Measurements from ENCODE around the gene CARMIL1. TPM values are rescaled to one million over a fixed set of nuclear protein-coding genes. Genes with fewer than 3 reads are reported as not detected.
"Not testable (repeated sequence)": the region's sequence is repeated elsewhere in the genome, so short reads cannot be mapped to it uniquely, and the experiment has no call there.

CARMIL1 gene
- polyA plus RNA-seq, 1 donor: 106 TPM

DNA sequence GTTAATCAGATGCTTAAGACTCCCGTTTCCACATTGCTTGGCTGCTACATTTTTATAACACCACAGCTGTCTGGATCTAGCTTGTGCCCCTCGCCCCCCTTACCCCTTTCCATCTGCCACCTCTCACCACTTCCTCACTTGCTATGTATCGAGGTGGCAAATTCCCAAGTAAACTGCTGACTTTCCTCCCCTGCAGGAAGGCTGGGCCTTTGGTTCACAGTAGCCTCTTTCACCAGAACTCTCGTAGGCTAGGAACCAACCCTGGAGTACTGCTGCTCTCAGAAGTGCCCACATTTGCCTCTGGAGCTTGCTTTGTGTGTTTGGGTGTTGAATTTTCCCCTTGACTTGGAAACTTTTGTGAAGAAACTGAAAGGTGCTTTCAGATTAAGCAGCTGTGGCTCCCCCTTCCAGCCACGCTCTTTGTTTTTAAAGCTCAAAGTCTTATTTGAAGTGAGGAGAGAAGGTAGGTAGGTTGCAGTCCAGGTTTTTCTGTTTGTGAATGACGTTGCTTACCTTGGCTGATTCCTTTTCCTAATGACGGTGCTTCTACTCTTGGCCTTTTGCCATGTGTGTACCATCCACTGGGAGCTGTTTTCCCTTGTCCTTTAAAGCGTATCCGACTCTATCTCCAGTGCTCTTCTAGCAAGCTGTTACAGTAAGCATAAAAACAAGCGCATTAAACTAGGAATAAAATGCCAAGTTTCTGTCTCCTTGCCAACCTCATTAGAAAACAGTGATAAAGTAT, 90.4 kb downstream of the CARMIL1 start:
- DNase-seq: no peak

DNA sequence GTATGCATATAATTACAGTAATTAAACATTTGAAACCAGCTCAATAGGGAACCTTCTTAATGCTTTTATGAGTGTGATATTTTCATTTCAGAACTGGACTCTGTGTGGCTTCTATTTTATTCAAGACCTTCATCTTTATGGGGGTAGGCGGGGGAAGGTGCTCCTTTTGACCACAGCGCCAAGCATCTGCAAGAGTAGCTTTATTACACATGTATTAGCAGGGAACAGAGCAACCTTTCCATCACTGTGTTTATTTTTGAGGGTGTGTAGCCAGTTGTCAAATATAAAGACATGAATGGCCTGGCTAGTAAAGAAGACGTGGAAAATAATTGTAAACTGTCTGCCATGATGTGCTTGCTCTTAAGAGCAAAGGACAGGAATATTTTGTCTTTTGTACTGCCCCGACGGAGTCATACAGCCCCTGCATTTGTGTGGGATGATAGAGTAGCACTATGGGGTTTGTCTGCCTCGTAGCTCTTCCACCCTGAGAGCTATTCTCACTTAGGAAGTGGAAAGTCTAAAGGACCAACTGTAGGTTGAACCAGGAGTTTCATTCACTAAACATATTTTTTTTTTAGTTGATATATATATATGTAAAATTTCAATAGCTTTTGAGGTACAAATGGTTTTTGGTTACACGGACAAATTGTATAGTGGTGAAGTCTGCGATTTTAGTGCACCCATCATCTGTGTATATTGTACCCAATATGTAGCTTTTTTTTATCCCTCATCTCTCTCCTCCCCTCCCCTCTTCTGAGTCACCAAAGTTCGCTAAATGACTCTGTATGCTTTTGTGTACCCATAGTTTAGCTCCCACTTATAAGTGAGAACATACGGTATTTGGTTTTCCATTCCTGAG, 91.2 kb downstream of the CARMIL1 start:
- DNase-seq: no peak

DNA sequence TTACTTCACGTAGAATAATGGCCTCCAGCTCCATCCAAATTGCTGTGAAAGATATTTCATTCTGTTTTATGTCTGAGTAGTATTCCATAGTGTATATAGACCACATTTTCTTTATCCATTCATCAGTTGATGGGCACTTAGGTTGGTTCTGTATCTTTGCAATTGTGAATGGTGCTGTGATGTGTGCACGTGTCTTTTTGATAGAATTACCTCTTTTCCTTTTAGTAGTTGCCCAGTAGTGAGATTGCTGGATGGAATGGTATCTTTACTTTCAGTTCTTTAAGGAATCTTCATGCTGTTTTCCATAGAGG, 91.8 kb downstream of the CARMIL1 start:
- DNase-seq: no peak

DNA sequence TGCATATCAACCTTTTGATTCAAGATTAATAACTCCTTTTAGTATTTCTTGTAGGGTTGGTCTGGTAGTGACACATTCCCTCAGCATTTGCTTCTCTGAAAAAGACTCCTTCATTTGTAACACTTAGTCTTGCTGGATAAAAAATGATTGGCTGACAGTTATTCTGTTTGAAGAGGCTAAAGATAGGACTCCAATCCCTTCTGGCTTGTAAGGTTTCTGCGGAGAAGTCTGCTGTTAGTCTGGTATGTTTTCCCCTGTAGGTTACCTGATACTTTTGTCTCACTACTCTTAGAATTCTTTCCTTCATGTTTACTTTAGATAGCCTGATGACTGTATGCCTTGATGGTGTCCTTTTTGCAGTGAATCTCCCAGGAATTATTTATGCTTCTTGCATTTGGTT, 96.0 kb downstream of the CARMIL1 start:
- DNase-seq: no peak

DNA sequence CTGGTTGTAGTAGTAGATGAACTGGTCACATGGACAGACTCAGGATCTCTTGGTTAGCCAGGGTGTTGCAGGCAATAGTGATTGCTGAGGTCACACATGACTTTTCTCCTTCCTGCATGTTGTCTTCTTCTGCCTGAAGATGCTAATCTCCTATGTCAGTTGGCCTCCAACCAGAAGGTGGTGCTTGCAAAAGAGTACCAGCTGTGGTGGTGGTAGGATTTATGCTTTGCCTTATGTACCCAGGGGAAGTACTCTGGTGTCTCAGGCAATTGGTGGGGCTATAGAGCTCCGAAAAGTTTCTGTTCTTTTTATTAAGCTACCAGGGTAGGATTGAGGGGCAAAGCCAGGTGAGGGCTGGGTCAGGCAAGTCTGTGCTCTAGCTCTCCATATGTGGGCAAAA, 98.5 kb downstream of the CARMIL1 start:
- no peak for DNase-seq

DNA sequence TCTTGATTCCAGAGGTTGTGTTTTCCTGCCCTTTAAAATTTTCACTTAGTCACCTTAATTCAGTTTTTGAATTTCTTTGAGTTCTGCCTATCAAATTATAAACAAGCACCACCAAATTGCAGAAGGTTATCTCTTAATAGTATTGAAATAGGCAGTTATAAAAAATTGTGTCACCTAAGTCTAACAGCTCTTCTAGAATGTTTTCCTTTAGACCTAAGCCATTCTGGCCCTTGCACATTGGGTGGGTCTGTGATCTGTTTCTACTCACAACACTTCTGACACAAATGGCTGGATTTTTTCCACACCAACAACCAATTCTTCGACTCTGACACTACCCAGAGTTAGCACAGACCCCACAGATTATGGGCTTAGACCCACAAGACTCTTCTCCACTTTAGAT, 101.9 kb downstream of the CARMIL1 start:
- DNase-seq: no peak

DNA sequence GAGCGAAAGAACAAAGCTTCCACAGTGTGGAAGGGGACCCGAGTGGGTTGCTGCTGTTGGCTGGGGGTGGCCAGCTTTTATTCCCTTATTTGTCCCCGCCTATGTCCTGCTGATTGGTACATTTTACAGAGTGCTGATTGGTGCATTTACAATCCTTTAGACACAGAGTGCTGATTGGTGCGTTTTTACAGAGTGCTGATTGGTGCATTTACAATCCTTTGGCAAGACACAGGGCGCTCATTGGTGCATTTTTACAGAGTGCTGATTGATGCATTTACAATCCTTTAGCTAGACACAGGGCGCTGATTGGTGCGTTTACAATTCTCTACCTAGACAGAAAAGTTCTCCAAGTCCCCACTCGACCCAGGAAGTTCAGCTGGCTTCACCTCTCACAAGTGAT, 103.3 kb downstream of the CARMIL1 start:
- DNase-seq: not testable (repeated sequence)

DNA sequence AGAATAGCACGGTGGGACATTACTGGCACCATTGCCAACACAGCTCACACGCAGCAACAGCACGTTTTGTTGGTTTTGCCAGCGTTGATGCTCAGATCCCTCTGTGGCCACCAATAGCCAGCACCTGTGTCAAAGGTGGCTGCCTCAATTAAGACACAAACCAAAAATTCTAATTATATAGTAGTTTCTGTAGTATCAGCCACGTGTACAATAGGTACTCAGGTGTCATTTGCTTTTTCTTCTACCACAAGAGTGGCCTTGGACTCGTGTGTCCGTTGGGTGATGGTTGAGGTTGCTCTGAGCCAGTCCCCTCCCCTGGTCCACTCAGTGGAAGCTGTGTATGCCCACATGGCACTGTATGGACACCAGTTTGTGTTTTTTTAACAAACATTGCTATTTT, 105.1 kb downstream of the CARMIL1 start:
- DNase-seq: no peak

DNA sequence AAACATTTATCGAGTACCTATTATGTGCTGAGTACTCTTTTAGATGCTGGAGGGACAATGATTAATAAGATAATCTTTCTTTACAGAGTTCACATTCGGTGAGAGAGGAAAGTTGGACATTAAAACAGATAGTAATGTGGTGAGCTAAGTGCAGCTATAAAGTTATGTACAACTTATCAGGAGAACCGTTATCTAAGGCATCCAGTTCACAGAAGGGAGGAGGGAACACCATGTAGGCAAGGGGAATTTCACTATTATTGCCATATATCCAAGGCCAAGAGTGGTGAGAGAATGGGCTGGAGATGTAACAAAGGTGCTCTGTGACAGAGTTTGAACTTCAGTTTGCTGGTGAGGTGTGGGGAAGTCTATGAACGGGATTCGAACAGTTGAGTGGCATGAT, 105.8 kb downstream of the CARMIL1 start:
- DNase-seq: no peak

DNA sequence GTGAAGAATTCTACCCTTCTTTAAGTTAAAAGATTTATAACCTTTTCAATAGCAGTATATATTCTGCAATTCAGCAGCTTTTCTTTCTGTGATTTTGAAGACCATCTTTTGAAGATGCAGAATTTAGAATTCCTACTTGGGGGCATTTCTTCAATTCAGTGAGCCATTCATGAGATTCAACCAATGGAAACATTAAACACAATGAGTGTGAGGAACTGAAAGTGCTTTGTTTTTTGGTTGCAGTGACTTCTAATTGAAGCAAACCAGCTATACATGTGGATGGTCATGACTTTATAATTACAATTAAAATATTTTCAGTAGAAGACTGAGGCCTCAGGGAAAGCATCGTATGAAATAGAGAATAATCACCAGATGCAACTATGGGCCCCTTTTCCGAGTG, 108.3 kb downstream of the CARMIL1 start:
- no peak for DNase-seq

DNA sequence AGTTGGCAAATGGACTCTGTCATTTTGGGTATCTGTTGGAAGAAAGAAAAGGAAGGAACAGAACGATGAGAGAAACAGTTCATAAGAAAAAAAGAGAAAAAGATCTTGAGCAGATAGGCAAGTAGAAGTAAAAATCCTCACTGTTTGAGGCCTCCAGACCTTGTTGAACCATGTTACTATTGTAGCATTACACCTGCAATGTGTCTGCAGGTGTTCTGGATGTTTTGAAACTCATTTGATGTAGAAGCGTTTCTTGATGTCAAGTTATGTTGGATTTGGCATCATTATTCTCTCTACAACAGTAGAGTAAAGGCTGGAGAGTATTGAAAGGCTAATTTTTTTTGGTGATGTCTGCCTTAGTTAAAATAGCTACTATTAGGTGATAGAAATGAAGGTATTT, 108.7 kb downstream of the CARMIL1 start:
- no peak for DNase-seq

DNA sequence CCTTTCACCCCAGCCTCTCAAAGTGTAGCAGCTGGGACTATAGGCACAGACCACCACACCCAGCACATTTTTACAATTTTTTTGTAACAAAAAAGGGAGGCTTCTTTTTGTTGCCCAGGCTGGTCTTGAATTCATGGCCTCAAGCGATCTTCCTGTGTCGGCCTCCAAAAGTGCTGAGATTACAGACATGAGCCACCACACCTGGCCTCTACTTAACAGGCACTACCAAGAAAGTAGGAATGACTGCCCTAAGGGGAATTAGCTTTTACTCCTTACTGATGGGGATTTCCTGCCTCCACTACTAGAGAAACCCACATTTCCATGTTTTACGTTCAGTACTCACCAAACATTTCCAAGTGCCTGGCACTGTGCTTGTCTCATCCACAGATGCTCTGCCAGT, 109.6 kb downstream of the CARMIL1 start:
- no peak for DNase-seq

DNA sequence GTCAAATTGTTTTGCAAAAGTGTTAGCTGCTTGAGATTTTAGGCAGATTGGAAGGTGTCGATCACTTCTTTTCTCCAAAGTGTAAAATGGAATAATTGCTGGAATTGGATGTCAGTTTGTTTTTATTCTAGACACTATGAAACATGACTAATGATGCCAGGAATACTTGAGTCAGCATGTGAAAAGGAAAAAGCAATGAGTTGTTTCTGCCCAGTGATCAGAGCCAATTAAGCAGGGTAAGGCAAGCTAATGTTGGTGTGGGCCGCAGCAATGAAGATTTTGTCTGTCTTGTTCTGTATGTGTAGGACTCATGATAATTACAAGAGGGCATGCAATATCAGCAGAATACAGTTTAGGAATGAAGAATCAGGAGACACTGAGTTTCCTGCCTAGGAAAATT, 110.3 kb downstream of the CARMIL1 start:
- DNase-seq: no peak

DNA sequence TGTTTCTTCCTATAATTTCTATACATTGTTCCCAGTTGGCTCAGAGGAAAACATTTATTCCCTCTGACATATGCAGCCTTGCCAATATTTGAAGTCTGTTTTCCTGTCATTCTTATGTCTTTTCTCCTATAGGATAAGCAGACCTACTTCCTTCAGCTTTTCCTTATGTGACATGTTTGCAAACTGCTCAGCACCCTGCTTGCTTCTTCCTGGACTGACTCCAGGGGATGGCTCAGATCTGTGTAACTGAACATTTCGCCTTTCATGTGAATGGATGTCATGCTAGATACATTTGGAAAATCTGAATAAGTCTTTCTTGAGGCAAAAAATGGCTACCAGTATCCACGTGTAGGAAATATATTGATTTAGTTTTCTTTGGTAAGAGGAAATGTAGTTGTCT, 113.2 kb downstream of the CARMIL1 start:
- no peak for DNase-seq

DNA sequence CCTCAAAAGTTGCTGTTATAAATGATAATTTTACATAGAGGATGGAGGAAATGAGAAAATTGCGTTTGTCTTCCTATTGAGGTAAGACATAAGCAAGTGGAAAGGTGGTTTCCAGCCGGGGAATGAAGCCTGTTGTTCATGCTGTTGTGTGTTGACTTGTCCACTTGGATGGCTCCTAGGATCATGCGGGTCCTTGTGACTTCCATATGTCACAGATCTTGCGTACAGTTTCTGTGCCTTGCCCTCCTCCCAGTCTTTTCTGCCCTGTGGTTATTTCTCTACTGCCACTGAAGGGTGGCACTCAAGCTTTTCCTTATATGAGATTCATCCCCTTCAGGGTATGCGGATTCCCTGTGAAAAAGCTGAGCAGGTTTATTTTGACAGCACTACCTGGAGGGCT, 116.6 kb downstream of the CARMIL1 start:
- DNase-seq: no peak

DNA sequence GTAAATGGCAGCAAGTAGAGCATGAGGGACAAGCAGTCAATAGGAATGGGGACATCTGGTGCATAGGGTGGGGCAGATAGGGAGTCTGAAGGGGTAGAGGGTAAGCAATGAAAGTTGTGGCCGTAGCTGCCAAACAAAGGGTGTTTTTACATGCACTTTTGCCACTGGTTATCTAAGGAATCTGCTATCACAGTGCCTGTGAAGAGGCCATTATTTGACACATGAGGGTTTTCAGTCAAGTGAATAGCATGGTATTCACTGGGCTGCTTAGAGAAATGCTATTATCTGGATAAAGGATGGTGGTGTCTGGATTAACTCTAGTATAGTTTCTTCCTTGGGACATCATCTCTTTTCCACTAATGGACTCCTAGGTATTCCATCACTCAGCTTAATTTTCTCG, 118.2 kb downstream of the CARMIL1 start:
- DNase-seq: no peak

DNA sequence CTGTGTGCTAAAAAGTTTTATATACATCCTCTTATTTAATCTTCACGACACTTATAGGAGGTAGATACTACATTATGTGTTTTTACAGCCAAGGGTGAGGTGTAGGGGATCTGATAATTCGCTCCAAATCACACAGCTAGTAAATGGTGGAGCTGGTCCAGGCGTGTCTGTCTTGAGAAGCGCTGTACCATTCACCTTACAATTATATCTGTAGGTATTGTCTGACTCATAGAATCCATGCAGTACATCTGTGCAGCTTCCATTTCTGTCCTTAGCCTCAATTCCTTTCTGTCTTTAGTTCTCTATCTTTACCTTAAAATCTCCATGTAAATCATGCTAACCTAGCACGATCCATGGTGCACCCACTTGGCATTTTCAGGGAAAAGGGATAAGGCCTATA, 120.7 kb downstream of the CARMIL1 start:
- DNase-seq: no peak

DNA sequence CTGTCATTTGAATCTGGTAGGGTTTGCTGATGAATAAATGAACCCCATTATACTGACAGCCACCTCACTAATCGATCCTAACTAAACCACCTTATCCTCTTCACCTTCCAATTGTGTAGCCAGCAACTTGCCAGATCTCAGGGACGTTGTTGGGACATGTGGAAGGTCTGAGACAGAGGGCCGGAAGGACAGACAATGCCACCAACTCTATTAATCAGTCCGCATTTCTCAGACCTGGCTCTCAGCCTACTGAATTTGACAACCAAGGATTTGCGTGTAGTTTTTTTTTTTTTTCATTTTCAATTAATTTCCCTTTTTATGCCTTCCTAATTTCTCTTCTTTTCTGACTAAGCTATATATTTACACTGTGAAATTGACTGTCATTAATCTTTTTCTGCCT, 122.5 kb downstream of the CARMIL1 start:
- DNase-seq: no peak

DNA sequence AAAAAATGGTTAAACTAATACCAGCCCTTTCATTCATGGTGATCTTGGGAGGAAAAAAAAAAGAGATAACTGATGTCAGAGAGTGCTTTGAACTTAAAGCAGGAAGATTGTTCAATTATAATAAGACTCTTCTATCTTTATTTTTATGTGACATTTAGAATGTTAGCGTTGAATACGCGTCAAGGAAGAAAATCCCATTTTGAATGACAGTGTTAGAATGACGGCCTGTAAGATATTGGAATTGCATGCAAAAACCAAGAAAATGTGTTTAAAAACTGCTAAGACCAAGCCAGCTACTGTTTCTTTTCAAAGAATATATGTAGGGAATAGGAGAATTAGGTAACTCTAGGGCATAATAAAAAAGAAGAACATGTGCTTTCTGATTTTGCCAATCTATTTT, 123.0 kb downstream of the CARMIL1 start:
- no peak for DNase-seq

DNA sequence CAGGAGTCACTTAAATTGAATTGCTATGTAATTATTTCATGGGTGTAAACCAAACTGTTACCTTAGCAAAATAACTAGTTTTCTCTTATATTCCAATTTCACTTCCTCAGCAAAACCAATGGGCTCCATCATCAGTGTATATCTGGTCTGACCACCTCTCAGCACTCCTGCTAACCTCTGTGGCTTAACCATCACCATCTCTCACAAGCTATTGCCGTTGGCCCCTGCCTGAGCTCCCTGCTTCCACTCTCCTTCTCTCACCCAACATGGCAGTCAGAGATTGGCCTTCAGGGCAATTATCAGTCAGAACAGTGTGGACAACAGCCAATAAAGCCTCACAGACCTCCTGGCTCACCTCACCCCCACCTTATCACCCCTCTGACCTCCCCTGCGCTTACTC, 124.0 kb downstream of the CARMIL1 start:
- no peak for DNase-seq

DNA sequence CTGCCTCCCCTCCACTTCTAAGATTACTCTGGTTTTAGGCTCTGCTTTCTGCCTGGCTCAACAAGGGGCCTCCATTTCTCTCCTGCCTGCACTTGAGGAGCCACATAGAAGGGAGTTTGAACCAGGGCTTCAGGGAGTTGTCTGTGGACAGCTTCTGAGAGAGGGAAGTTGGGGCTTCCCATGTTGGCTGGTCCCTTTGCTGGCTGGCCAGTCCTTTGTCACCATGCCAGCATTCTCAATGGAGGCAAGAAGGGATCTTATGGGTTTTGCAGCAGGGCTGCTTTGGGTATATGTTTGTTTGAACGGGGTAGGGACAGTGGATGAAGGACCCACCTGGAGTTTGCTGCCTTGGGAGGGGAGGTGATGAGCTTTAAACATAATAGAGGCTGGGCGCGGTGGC, 124.9 kb downstream of the CARMIL1 start:
- no peak for DNase-seq

DNA sequence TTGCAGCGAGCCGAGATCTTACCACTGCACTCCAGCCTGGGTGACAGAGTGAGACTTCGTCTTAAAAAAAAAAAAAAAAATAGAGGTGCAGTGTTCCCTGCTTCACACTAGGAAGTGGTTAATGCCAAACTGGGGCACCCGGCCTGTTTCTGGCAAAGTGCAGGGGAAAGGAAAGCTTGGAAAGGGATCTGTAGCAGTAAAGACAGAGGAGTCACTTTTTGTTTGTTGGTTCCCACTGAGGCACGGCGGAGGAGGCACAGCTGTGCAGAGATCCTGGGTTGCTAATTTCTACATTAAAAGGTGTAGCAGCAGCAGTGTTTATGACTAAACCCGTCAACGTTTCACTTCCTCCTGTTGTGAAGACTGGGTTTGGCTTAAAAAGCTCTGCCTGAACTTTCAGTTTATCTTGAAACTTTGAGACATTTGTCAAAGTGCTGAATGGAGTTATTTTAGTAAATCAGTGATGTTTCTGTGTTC, 125.6 kb downstream of the CARMIL1 start:
- DNase-seq: no peak

DNA sequence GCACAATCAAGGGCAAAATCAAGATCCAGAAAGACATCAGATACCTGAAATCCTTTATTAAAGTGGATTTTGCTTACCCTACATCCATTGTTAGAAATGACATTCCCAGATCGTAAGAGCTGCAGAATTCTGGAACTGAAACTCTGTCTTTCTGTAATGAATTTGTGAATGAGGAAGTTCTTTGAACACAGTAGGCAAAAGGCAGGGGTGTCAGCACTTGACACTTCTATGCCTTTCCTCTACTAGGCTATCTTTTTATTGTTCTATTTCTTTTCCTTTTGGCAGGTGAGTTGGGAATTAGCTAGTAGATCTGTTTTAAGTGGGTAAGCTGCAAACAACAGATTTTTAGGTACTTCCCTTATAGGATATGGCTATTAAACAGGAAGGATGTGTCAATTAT, 126.3 kb downstream of the CARMIL1 start:
- DNase-seq: no peak

DNA sequence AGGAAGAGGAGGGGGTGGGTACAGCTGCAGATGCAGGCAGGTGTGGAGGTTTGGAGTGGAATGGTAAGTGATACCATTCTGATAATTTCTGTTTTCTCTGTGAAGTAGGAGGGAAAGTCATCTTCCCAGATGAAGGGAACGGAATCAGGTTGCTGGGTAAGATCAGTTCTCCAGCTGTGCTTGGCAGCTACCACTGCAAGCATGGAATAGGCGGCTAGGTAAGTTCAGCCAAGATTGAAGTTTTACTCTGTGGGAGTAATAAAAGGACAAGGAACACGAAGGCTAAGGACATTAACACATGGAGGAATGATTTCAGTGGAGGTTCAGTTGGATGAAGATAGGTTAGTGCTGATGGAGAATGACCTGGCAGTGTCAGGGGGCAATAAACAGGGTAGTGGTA, 128.3 kb downstream of the CARMIL1 start:
- no peak for DNase-seq

Measured in left kidney (tissue), 2 donors.